NT2/D1 (cell line): ENCODE results near the gene PAGE2.

Experiments used
- DNase-seq: peaks from one replicate; pipeline ENCODE4 v3.0.0-alpha.2; 2011; ENCODE audit warnings: low read depth, low spot score
- H3K27me3 ChIP-seq: 2 replicates; pipeline ENCODE4 v1.6.0; 2011; ENCODE audit warnings: mild to moderate bottlenecking; ENCODE audit not compliant: insufficient read length, insufficient read depth
- H3K36me3 ChIP-seq: 2 replicates; pipeline ENCODE4 v1.6.1; 2011; ENCODE audit warnings: mild to moderate bottlenecking, low read length, mixed read lengths; ENCODE audit not compliant: insufficient read depth, insufficient read length
- H3K4me1 ChIP-seq: 2 replicates; pipeline ENCODE4 v1.5.1; 2011; ENCODE audit not compliant: insufficient read depth, insufficient read length
- H3K4me3 ChIP-seq: 2 replicates; pipeline ENCODE4 v1.5.1; 2011; ENCODE audit warnings: low read depth; ENCODE audit not compliant: insufficient read length
- H3K9ac ChIP-seq: 2 replicates; pipeline ENCODE4 v1.6.0; 2011; ENCODE audit warnings: low read depth; ENCODE audit not compliant: insufficient read length
- H3K9me3 ChIP-seq: 2 replicates; pipeline ENCODE4 v1.5.1; 2011; ENCODE audit warnings: mild to moderate bottlenecking, low read length; ENCODE audit not compliant: insufficient read depth
- SUZ12 ChIP-seq: IDR thresholded peaks from 2 replicates; pipeline ENCODE4 v1.6.1; 2011; ENCODE audit not compliant: insufficient read length, insufficient read depth; ENCODE audit errors: extremely low read depth
- YY1 ChIP-seq: IDR thresholded peaks from 2 replicates; pipeline ENCODE4 v1.6.1; 2011; ENCODE audit not compliant: insufficient read length, insufficient read depth
- ZNF274 ChIP-seq: IDR thresholded peaks from 2 replicates; pipeline ENCODE4 v1.6.1; 2011; ENCODE audit warnings: mild to moderate bottlenecking, low read depth, low read length

The PAGE2 gene

DNA sequence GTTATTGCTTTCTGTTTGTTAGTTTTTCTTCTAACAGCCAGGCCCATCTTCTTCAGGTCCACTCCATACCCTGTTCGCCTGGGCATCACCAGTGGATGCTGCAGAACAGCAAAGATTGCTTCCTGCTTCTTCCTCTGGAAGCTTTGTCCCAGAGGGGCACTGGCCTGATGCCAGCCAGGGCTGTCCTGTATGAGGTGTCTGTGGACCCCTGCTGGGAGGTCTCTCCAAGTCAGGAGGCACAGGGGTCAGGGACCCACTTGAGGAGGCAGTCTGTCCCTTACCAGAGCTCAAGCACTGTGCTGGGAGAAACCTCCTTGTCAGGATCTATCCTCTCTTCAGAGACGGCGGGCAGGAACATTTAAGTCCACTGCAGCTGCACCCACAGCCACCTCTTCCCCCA, 16.5 kb upstream of the PAGE2 start:
- no peak for DNase-seq
- H3K4me3 ChIP-seq: no peak overlapping the region
- no peaks in the 10 kb centered on the region for H3K36me3 ChIP-seq
- no peaks in the 10 kb centered on the region for H3K4me1 ChIP-seq
- no peaks in the 10 kb centered on the region for H3K27me3 ChIP-seq
- TF ChIP-seq SUZ12: no peak
- no peak for TF ChIP-seq ZNF274
- TF ChIP-seq YY1: no peak
- no peaks in the 10 kb centered on the region for H3K9me3 ChIP-seq
- no peak overlapping the region for H3K9ac ChIP-seq

DNA sequence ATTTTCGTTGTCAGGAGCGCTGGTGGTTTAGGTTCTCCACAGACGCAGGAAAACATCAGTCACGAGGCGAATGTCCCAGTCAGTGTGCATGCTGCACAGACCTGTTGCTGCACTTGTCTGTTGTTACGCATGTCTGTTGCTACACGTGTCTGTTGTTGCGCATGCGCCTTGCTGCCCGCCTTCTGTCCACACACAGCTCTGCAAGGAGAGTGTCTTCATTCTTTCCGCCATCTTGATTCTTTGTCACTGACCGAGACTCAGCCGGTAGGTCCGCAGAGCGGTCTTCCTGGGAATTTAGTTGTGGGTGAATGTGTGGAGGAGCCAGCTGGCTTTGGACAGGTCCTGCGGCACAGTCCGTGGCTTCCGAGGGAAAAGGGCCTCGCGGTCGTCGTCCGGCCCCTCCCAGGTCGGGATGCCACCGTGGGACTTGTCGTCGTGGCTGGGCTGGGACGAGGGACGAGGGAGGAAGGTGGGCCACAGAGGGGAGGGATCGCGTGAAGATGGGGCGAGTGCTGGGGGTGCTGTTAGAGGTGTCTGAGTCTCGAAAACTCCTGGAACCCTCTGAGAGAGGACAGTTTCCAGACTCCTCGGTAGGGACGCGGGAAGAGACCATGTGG, 13.9 kb upstream of the PAGE2 start, which contains the start of gene PAGE2B:
Gene PAGE2B (plus strand): TSS at position 180 of the 617 bp plus-strand sequence. CDS start 1,012 bp downstream, outside the sequence.
- no peaks in the 10 kb centered on the region for H3K36me3 ChIP-seq
- no peak within 1 kb of the TSS for H3K9ac ChIP-seq
- DNase-seq: no peak
- H3K9me3 ChIP-seq: no peaks in the 10 kb centered on the region
- no peaks in the 10 kb centered on the region for H3K4me1 ChIP-seq
- TF ChIP-seq YY1: no peak
- no peak within 1 kb of the TSS for H3K4me3 ChIP-seq
- no peaks in the 10 kb centered on the region for H3K27me3 ChIP-seq

DNA sequence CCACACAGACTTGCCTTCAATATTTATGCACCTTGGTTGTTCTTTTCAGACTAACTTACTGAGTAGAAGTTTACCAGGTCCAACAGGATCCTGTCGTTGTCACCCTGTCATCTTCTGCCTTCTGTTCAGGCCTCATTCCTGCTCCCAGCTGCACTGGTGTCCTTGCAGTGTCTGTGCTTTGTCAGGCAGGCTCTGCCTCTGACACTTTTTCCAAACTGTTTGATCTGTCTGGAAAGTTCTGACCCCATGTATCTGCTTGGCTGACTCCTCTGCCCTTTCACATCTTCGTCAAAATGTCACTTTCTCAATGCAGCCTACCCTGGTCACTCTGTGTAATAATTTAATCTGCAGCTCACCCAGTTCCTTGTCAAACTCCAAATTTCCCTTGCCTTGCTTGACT, 9.9 kb downstream of the PAGE2 start:
- TF ChIP-seq YY1 (no peak), ZNF274 (no peak), SUZ12 (no peak)
- Histone ChIP-seq H3K4me3 (no peak overlapping the region), H3K36me3 (no peaks in the 10 kb centered on the region), H3K4me1 (no peaks in the 10 kb centered on the region), H3K27me3 (no peaks in the 10 kb centered on the region), H3K9me3 (no peaks in the 10 kb centered on the region), H3K9ac (no peak overlapping the region)
- DNase-seq: no peak

DNA sequence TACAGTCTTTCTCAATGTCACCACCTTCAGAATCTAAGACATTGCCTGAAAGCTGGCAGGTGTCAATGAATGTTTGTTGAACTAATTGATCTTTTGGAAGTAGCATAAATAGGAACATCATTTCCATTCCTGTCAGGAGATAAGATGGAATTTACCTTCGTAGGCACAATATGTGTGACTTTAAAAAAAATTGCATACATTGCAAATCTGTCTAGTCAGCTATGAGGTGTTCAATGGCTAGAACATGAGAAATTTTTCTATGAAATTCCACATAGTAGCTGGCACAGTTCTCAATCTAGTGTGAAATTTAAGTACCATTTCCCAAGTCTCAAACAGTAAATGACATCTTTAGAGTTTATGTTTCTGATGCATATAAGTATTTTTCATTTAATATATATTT, 10.3 kb downstream of the PAGE2 start:
- no peak for DNase-seq
- no peak for TF ChIP-seq YY1
- TF ChIP-seq SUZ12: no peak
- no peak for TF ChIP-seq ZNF274
- H3K27me3 ChIP-seq: no peaks in the 10 kb centered on the region

DNA sequence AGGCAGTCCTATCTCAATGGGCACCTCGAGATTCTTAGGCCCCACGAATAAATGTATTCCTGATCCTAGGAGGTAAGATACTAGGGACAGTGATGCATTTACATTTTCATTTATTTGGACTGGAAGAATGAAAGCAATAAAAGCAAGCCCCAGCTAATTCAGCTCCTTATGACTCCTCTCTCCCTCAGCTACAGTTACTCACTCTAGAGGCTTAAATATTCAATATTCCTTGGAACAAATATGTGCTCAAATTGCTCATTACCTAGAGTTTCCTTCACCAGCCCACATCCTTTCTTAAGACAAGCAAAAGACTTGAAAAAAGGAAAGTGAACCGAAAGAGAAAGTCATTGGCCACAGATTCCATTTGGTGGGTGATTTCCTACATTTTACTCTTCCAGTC, 13.9 kb downstream of the PAGE2 start:
- H3K4me1 ChIP-seq: no peaks in the 10 kb centered on the region
- H3K27me3 ChIP-seq: no peaks in the 10 kb centered on the region
- H3K9ac ChIP-seq: no peak overlapping the region
- no peak for TF ChIP-seq ZNF274
- no peak for DNase-seq
- no peaks in the 10 kb centered on the region for H3K9me3 ChIP-seq
- H3K36me3 ChIP-seq: no peaks in the 10 kb centered on the region
- H3K4me3 ChIP-seq: no peak overlapping the region

More for the DNA sequence above, 10.3 kb downstream of the PAGE2 start:
- no peaks in the 10 kb centered on the region for H3K36me3 ChIP-seq
- H3K9ac ChIP-seq: no peak overlapping the region
- H3K9me3 ChIP-seq: no peaks in the 10 kb centered on the region
- H3K4me3 ChIP-seq: no peak overlapping the region
- H3K4me1 ChIP-seq: no peaks in the 10 kb centered on the region

DNA sequence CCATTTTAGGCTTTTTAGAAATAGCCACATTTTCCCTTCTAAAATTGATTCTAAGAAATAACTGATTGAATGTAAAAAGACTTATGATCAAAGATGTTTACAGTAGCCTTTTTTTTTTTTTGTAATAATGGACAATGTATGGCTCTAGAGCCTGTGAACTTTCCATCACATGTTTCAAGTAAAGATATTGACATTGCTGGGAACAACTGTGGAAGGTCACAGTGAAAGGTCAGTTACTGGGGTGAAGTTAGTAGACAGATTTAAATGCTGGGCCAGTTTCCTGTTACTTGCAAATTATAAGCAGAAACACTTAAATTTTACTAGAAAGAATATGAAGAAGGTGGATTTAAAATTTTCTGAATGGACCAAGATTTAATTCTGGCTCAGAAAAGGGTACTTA, 18.4 kb downstream of the PAGE2 start:
- Histone ChIP-seq H3K4me3 (no peak overlapping the region), H3K9me3 (no peaks in the 10 kb centered on the region), H3K36me3 (no peaks in the 10 kb centered on the region), H3K4me1 (no peaks in the 10 kb centered on the region), H3K9ac (no peak overlapping the region), H3K27me3 (no peaks in the 10 kb centered on the region)
- TF ChIP-seq YY1 (no peak), SUZ12 (no peak)
- DNase-seq: no peak

DNA sequence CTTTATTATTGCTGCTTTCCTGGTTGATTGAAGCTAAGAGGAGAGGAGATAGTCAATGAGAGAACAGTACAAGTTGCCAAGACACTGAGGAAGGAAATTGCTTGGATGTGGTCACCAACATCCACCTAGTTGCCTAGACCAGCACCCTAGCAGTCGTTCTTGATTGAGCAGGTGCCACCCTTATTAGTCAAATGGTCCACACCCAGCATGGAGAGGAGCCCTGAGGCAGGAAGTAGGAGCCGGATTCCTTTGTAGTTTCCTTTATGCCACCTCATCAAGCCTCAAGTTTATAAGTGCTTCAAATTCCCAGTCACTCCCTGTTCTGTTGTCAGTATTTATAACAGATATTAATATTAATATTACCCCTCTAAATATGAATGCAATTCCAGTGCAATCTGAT, 19.1 kb downstream of the PAGE2 start:
- DNase-seq: no peak
- H3K9me3 ChIP-seq: no peaks in the 10 kb centered on the region
- no peaks in the 10 kb centered on the region for H3K4me1 ChIP-seq
- H3K27me3 ChIP-seq: no peaks in the 10 kb centered on the region
- H3K36me3 ChIP-seq: no peaks in the 10 kb centered on the region
- no peak overlapping the region for H3K4me3 ChIP-seq
- no peak overlapping the region for H3K9ac ChIP-seq
- TF ChIP-seq SUZ12 (no peak), ZNF274 (no peak), YY1 (no peak)

DNA sequence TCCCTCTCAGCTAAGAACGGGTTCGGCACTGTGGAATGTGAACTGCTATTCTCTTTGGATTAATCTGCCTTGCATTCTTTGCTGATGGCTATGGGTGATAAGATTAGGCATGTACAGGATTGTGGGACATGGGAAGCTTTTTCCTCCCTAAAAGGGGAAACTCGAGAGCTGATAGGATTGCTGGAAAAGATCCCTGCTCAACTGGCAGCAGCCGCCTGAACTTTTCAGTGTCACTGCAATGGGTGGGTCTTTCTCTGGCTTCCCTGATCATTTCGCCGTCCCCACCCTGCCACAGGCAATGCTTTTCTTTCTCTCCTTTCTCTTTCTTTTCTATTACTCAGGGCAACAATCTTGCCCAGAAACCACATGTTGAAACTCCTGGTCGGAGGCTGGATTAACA, 20.5 kb downstream of the PAGE2 start:
- no peak overlapping the region for H3K4me3 ChIP-seq
- H3K4me1 ChIP-seq: no peaks in the 10 kb centered on the region
- H3K9me3 ChIP-seq: no peaks in the 10 kb centered on the region
- no peaks in the 10 kb centered on the region for H3K36me3 ChIP-seq
- no peak overlapping the region for H3K9ac ChIP-seq
- no peaks in the 10 kb centered on the region for H3K27me3 ChIP-seq
- TF ChIP-seq SUZ12 (no peak), YY1 (no peak), ZNF274 (no peak)
- no peak for DNase-seq
